Measurements from ENCODE around the gene FOXN3. TPM values are rescaled to one million over a fixed set of nuclear protein-coding genes. Genes with fewer than 3 reads are reported as not detected.

The FOXN3 gene
- total and polyA plus RNA-seq, 10 of the 15 experiments (the other 5 are each of a cell fraction or from before 2014, with no cell fraction given), result 4.5 to 68.9 (median 29.7) TPM

DNA sequence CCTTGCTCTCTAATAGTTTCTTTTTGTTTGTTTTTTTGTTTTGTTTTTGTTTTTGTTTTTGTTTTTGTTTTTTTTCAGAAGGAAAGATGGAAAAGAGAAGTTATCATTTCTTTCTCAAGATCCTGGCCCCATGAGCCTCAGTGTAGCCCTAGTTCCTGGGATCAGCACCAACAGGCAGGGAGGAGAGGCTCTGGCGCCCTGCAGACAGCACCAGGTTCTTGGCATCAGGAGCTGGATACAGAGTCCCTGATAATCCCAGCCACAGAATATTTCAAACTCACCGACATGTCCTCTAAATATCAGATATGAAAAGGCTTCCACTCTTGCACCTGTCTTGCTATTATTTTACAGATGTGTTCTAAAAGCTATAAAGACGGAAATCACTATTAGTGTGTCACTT lies 52.7 kb downstream of the FOXN3 start (continued):
- no peak for TF ChIP-seq E4F1 (IDR thresholded peaks at IDR 0.05; ENCODE audit: borderline replicate concordance, partially characterized antibody)
- TF ChIP-seq TAF1 (IDR thresholded peaks at IDR 0.05; ENCODE audit: borderline replicate concordance, low read depth, low read length), result no peak
- no peak for TF ChIP-seq EZH2 (IDR thresholded peaks at IDR 0.05; ENCODE audit: borderline replicate concordance, control insufficient read depth, low read depth, low read length)
- TF ChIP-seq PKNOX1 (IDR thresholded peaks at IDR 0.05), result no peak
- no peak for TF ChIP-seq BACH1 (IDR thresholded peaks at IDR 0.05; ENCODE audit: borderline replicate concordance)
- TF ChIP-seq RELA (IDR thresholded peaks at IDR 0.05; ENCODE audit: borderline replicate concordance, partially characterized antibody), result no peak
- TF ChIP-seq KLF5 (IDR thresholded peaks at IDR 0.05; ENCODE audit: partially characterized antibody), result no peak
- no peak for TF ChIP-seq BHLHE40 (IDR thresholded peaks at IDR 0.05; ENCODE audit: borderline replicate concordance in 1 of 2, low read depth in 2 of 2, low read length in 1 of 2)
- TF ChIP-seq FOXK2 (IDR thresholded peaks at IDR 0.05), result no peak
- TF ChIP-seq, protein P1, sequence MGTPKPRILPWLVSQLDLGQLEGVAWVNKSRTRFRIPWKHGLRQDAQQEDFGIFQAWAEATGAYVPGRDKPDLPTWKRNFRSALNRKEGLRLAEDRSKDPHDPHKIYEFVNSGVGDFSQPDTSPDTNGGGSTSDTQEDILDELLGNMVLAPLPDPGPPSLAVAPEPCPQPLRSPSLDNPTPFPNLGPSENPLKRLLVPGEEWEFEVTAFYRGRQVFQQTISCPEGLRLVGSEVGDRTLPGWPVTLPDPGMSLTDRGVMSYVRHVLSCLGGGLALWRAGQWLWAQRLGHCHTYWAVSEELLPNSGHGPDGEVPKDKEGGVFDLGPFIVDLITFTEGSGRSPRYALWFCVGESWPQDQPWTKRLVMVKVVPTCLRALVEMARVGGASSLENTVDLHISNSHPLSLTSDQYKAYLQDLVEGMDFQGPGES (IDR thresholded peaks at IDR 0.05), result no peak
- no peak for TF ChIP-seq MXI1 (IDR thresholded peaks at IDR 0.05; ENCODE audit: low read depth, low read length)
- TF ChIP-seq MLLT1 (IDR thresholded peaks at IDR 0.05), result no peak
